Diencephalon (tissue), 1 donor: ENCODE results near the gene ECHDC1. TPM values are rescaled to one million over a fixed set of nuclear protein-coding genes. Genes with fewer than 3 reads are reported as not detected.

Experiments used
- small RNA-seq: library from RNA; depleted of rRNA; stranded (forward); fragments of <200 nt; gene quantifications from one replicate; pipeline ENCODE3, GENCODE V24; 2014
- total RNA-seq: library from RNA; depleted of rRNA; stranded (reverse); fragments of >200 nt; gene quantifications from one replicate; pipeline ENCODE4 v1.2.3, GENCODE V29; 2014

Gene ECHDC1, protein sequence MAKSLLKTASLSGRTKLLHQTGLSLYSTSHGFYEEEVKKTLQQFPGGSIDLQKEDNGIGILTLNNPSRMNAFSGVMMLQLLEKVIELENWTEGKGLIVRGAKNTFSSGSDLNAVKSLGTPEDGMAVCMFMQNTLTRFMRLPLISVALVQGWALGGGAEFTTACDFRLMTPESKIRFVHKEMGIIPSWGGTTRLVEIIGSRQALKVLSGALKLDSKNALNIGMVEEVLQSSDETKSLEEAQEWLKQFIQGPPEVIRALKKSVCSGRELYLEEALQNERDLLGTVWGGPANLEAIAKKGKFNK
- 48.9 TPM for total RNA-seq

GRCh38 chr6:127342946-127343808 is at the start of gene ECHDC1:
TSS of gene ECHDC1 (minus strand) at chr6:127343609. CDS start at chr6:127331028, 12,581 bp downstream.

GRCh38 chr6:127266178-127266891 is 77.1 kb downstream of the ECHDC1 start, which contains the start of gene RNF146:
TSS of gene RNF146 (plus strand) at chr6:127266864. CDS start at chr6:127280339, 13,475 bp downstream.

Small RNAs within 50 kb of the gene (small RNA-seq; reads per million reads assigned to genes)
- gene RNA5SP217: not detected

Other genes starting within 250 kb of the ECHDC1 start
- 3.7 TPM for gene RSPO3, start 224.9 kb downstream of the ECHDC1 start, total RNA-seq
- 102 TPM for gene RNF146, start 76.7 kb downstream of the ECHDC1 start, total RNA-seq
- gene KIAA0408, start 115.8 kb upstream of the ECHDC1 start, total RNA-seq: 105 TPM
- gene C6orf58, start 233.6 kb upstream of the ECHDC1 start, total RNA-seq: 1.2 TPM